Measurements from ENCODE around the gene PGAP3.

DNA sequence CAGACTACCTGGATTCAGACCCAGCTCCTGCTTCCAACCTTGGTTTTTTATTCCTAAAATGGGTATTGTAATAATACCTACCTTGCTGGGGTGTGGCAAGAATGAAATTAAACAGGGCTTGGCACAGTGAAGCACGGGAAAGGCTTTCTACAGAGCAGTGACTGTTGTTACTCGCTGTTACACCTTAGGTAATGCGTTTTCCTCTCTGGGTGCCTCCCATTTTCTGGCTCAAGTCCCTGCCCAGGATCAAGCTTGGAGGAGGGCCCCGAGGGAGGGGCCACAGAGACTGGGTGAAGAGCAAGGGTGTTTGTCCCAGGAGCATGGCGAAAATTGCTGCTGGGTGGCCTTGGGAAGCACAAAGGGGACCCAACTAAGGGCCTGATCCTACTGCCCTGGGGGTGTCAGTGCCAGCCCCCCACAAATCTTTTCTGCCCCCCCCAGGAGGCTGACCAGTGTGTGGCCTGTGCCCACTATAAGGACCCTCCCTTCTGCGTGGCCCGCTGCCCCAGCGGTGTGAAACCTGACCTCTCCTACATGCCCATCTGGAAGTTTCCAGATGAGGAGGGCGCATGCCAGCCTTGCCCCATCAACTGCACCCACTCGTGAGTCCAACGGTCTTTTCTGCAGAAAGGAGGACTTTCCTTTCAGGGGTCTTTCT, 29.2 kb upstream of the PGAP3 start:
- no peak for TF ChIP-seq POLR2AphosphoS5 (IDR thresholded peaks at IDR 0.05; ENCODE audit: low read depth, low read length)
- TF ChIP-seq, protein P1, sequence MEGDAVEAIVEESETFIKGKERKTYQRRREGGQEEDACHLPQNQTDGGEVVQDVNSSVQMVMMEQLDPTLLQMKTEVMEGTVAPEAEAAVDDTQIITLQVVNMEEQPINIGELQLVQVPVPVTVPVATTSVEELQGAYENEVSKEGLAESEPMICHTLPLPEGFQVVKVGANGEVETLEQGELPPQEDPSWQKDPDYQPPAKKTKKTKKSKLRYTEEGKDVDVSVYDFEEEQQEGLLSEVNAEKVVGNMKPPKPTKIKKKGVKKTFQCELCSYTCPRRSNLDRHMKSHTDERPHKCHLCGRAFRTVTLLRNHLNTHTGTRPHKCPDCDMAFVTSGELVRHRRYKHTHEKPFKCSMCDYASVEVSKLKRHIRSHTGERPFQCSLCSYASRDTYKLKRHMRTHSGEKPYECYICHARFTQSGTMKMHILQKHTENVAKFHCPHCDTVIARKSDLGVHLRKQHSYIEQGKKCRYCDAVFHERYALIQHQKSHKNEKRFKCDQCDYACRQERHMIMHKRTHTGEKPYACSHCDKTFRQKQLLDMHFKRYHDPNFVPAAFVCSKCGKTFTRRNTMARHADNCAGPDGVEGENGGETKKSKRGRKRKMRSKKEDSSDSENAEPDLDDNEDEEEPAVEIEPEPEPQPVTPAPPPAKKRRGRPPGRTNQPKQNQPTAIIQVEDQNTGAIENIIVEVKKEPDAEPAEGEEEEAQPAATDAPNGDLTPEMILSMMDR (IDR thresholded peaks at IDR 0.05), result no peak
